CD4-positive, alpha-beta T cell treated with Interferon alpha-2 for 1 hour (primary cell): ENCODE measurements around the gene AKAP7.
"Not testable (repeated sequence)": the region's sequence is repeated elsewhere in the genome, so short reads cannot be mapped to it uniquely, and the experiment has no call there.

ENCODE experiments used
- DNase-seq, 2 donors: peaks; one replicate each; pipeline ENCODE4 v3.0.0-alpha.2; 2020 to 2022

The AKAP7 gene

DNA sequence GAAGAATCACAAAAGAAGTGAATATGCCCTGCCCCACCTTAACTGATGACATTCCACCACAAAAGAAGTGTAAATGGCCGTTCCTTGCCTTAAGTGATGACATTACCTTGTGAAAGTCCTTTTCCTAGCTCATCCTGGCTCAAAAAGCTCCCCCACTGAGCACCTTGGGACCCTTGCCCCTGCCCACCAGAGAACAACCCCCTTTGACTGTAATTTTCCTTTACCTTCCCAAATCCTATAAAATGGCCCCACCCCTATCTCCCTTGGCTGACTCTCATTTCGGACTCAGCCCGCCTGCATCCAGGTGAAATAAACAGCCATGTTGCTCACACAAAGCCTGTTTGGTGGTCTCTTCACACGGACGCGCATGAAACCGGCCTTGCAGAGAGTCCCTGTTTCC, 165.6 kb downstream of the AKAP7 start:
- DNase-seq = not testable (repeated sequence)

DNA sequence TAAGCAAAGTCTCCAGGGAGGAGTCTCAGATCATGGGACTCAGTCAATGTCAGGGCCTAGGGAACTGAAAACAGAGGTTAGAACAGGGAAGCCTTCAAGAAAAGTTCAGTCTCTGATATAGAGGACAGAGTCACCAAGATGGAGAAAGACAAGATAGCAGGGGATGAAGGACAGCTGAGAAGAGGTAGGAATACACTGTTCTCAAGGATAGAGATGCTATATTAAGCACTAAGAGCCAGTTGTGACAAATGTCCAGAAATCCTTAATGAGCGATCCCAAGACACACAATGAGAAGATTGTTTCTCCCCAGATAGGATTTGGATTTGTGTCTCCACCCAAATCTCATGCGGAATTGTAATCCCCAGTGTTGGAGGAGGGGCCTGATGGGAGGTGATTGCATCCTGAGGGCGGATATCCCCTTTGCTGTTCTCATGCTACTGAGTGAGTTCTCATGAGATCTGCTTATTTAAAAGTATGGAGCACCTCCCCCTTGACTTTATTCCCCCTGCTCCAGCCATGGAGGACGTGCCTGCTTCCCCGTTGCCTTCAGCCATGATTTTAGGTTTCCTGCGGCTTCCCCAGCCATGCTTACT, 168.2 kb downstream of the AKAP7 start:
- DNase-seq = no peak

DNA sequence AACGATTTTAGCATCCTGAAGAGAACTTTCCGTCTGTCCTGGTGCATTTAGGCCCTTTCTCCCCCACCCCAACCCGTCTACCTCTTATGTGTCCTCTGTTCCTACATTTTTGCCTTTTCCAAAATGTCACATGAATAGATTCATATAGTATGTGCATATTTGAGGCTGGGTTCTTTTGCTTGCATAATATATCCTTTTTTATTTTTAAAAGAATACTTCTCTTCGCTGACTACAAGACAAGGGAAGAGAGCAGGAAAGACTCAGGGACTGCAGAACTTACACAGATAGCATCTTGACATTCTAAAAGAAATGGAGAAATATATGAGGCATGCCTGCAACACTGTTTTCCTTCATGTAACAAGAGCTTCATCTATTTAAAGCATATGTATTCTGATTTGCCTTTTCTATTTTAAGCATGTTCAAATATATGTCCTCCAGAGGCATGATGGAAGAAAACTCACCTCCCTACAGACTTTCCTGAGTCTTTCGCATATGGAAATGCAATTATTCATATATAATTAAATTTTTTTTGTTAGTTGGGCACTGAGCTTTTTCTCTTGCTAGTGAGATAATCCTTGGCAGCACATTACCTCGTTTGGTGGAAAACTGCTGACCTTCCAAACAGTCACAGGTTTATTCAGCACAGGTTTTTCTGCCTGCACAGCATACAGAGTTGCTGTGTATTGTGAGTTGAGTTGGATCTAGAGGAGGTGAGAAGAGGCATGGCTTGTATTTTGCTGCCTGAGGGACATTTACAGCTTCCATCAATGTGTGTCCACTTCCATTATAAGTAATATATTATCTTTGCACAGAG, 170.0 kb downstream of the AKAP7 start:
- DNase-seq = no peak

DNA sequence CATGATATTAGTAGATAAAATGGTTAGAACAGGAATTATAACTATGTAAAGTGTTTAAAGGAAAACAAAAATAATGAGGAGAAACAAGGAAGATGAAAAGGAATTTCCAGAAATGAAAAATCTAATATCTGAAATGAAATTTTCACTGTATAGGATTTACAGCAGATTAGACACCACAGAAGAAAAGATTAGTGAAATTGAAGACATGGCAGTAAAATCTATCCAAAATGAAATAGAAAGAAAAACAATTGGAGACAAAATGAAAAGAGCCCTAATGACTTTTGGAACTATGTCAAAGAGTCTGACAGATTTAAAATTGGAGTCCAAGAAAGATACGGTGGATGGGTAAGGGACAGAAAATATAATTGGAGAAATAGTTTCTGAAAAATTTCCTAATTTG, 174.2 kb downstream of the AKAP7 start:
- DNase-seq = no peak

DNA sequence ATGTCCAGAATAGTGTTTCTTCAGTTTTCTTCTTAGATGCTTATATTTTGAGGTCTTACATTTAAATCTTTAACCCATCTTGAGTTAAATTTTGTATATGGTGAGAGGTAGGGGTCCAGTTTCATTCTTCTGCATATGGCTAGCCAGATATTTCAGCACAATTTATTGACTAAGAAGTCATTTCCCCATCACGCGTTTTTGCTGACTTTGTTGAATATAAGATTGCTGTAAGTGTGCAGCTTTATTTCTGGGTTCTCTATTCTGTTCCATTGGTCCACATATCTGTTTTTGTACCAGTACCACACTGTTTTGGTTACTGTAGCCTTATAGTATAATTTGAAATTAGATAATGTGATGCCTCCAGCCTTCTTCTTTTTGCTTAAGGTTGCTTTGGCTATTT, 179.6 kb downstream of the AKAP7 start:
- no peak for DNase-seq

DNA sequence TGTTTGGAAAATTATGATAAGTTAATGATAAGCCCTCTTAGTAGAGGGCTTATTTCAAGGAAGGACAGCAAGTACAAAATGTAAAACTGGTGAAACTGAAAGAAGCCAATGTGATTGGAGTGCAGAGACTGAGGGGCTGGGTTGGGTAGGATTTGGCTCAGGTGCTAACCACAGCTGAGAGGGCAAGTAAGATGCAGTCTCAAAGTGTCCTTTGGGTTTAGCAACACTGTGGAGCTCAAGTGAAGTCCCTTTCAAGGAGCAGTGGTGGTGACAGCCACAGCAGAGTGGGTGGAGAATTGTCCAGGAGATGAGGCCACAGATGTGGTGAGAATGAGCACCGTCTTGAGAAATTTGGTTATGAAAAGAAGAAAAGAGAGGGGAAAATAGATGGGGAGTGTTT, 181.4 kb downstream of the AKAP7 start:
- no peak for DNase-seq

DNA sequence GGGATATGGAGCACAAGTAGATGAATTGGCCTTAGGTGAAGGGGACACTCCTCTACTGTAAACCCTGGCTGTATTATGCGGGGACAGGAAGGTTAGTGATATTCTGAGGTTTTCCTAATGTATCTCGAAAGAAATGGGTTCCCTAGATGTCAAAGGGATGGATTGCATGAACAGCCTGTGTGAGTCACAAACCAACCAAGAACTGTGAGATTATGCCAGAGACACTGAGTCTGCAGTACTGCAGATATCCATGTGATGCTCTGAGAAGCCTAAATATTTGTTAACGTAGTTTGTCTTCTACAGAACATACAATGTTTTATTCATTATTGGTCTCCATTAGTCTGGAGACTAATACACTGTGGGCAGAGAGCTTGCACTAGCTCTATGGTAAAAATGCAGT, 182.2 kb downstream of the AKAP7 start:
- no peak for DNase-seq

DNA sequence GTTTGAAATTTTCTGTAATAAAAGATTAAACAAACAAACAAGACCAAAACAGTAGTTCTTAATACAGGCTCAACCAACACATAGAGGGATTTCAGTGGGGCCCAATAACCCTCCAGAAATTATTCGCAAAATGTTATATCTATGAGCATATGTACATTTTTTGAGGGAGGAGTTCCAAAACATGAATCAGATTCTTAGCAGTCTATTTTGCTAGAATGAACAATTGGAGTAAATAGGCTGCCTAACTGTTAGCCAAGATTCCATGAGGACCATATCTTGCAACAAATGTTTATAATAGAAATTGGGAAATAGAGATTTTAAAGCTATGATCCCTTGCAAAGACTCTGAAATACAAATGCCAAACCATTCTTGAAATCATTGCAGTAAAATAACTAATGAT, 186.3 kb downstream of the AKAP7 start:
- no peak for DNase-seq

DNA sequence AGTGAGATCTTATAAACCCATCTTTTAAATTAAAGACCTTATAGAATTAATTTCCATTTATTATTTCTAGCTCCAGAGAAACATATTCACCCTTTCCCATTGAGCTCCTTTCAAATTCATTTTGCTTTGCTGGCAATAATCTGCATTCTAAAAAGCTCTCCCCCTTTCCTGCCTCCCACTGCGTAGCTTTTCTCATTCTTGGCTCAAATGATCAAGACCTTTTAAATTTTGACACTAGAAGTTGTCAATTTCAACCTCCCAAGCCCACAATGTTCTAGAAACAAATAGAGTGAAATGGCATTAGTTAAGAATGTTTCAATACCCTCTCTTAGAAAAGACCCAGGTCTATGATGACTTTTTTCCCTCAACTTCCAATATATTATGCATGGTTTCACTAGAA, 186.9 kb downstream of the AKAP7 start:
- DNase-seq = no peak

DNA sequence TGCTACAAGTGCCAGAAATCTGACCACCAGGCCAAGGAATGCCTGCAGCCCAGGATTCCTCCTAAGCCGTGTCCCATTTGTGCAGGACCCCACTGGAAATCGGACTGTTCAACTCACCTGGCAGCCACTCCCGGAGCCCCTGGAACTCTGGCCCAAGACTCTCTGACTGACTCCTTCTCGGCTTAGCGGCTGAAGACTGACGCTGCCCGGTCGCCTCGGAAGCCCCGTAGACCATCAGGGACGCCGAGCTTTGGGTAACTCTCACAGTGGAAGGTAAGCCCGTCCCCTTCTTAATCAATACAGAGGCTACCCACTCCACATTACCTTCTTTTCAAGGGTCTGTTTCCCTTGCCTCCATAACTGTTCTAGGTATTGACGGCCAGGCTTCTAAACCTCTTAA, 190.4 kb downstream of the AKAP7 start:
- not testable (repeated sequence) for DNase-seq

DNA sequence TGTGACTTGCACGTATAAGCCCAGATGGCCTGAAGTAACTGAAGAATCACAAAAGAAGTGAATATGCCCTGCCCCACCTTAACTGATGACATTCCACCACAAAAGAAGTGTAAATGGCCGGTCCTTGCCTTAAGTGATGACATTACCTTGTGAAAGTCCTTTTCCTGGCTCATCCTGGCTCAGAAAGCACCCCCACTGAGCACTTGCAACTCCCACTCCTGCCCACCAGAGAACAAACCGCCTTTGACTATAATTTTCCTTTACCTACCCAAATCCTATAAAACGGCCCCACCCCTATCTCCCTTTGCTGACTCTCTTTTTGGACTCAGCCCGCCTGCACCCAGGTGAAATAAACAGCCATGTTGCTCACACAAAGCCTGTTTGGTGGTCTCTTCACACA, 193.5 kb downstream of the AKAP7 start:
- not testable (repeated sequence) for DNase-seq

DNA sequence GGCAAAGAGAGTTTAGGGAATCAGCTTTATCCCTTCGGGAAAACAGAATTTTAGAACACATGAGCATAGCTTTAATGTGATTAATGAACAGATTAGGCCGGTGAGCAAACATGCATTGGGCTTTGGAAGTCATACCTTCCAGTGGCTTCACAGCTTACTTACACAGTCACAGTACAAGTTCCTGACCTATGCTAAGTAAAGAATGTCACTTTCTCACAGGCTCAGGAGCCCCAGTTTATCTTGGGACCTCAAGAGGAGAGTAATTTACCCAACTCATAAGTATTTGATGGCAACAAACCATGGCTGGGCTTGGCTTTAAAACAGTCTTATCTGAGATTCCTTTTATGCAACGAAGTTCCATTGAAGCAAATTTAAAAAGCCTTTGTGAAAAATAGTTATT, 195.9 kb downstream of the AKAP7 start:
- no peak for DNase-seq

DNA sequence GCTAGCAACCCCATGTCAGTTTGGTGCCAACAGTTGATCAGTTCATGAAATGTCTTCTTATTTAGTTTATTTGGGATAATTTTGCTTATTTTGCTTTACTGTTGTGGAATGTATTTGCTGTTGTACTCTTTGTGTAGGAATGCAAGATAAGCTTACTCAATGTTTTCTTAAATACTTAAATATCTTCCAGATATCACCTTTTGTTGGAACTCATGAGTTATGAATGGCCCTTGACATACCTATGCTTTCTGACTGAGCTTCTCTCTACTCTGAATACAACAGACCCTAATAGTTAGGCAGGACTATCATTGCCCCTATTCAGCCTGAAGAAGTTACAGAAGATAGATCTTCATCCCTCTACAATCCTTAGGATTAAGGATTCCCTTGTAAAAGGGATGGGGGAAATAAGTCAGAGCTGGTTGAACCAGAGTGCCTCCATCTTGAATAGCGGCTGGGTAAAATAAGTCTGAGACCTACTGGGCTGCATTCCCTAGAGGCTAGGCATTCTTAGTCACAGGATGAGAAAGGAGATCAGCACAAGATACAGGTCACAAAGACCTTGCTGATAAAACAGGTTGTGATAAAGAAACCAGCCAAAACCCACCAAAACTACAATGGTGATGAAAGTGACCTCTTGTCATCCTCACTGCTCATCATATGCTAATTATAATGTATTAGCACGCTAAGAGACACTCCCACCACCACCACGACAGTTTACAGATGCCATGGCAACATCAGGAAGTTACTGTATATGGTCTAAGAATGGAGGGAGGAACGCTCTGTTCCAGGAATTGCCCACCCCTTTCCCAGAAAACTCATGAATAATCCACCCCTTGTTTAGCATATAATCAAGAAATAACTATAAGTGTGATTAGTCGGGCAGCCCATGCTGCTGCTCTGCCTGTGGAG, 196.9 kb downstream of the AKAP7 start:
- no peak for DNase-seq
